Measurements from ENCODE around the gene ASB2.

GRCh38 chr14:94022532-94023411 lies 46.4 kb upstream of the ASB2 start:
- TF ChIP-seq CTCF (IDR thresholded peaks at IDR 0.05) (no peak), POLR2AphosphoS5 (IDR thresholded peaks at IDR 0.05; ENCODE audit: low read depth, low read length) (no peak), EP300 (IDR thresholded peaks at IDR 0.05; ENCODE audit: borderline replicate concordance in 1 of 2, low read depth in 1 of 2, low read length in 1 of 2) (no peak), SMC3 (IDR thresholded peaks at IDR 0.05; ENCODE audit: low read depth, low read length) (no peak), USF2 (IDR thresholded peaks at IDR 0.05; ENCODE audit: borderline replicate concordance, low read depth, low read length) (no peak), FOSL2 (IDR thresholded peaks at IDR 0.05; ENCODE audit: borderline replicate concordance, low read depth) (no peak), MXI1 (IDR thresholded peaks at IDR 0.05; ENCODE audit: low read depth, low read length) (no peak), RAD21 (IDR thresholded peaks at IDR 0.05; ENCODE audit: low read length) (no peak), YY1 (IDR thresholded peaks at IDR 0.05; ENCODE audit: low read depth) (no peak), EZH2phosphoT487 (IDR thresholded peaks at IDR 0.05; ENCODE audit: borderline replicate concordance, low read depth) (no peak), TAF1 (IDR thresholded peaks at IDR 0.05; ENCODE audit: borderline replicate concordance, low read depth, low read length) (no peak), TCF12 (IDR thresholded peaks at IDR 0.05) (no peak)
- TF ChIP-seq, protein P1, sequence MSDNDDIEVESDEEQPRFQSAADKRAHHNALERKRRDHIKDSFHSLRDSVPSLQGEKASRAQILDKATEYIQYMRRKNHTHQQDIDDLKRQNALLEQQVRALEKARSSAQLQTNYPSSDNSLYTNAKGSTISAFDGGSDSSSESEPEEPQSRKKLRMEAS (IDR thresholded peaks at IDR 0.05; ENCODE audit: low read depth), result no peak

All from SK-N-SH (cell line).